Measurements from ENCODE around the gene WFIKKN1. TPM values are rescaled to one million over a fixed set of nuclear protein-coding genes. Genes with fewer than 3 reads are reported as not detected.
A peak's percentile ranks its signal among the peaks of the same experiment; 100 is the strongest.

Gene WFIKKN1
- total and polyA plus RNA-seq, 2 of the 13 experiments (the other 11 are each of a cell fraction or from before 2014, with no cell fraction given) = 1.7 to 4.9 TPM

GRCh38 chr16:636206-637080 lies 5.7 kb downstream of the WFIKKN1 start, which contains the start of gene METTL26 (continued):
- TF ChIP-seq SNAPC5 (CRISPR knock-in tag; IDR thresholded peaks at IDR 0.05; ENCODE audit: borderline replicate concordance) (no peak), ZNF460 (CRISPR knock-in tag; IDR thresholded peaks at IDR 0.05; ENCODE audit: borderline replicate concordance) (no peak), SALL2 (CRISPR knock-in tag; IDR thresholded peaks at IDR 0.05) (peak; percentile 12; the same call in 1 of the 2 replicates), ZNF570 (CRISPR knock-in tag; IDR thresholded peaks at IDR 0.05; ENCODE audit: borderline replicate concordance) (no peak), ZSCAN12 (CRISPR knock-in tag; IDR thresholded peaks at IDR 0.05) (no peak; the same call in 1 of the 2 replicates), ZNF329 (CRISPR knock-in tag; IDR thresholded peaks at IDR 0.05; ENCODE audit: low read depth) (peak; percentile 65; the same call in 1 of the 2 replicates), ZBTB46 (CRISPR knock-in tag; IDR thresholded peaks at IDR 0.05; ENCODE audit: borderline replicate concordance) (no peak), ZFP1 (CRISPR knock-in tag; IDR thresholded peaks at IDR 0.05) (peak; percentile 59; the same call in 1 of the 2 replicates), MAZ (IDR thresholded peaks at IDR 0.05; ENCODE audit: borderline replicate concordance, low read depth, low read length) (no peak; the same call in 1 of the 2 replicates), MAZ (CRISPR knock-in tag; IDR thresholded peaks at IDR 0.05; ENCODE audit: low read depth) (no peak; the same call in 1 of the 2 replicates), PHF21A (CRISPR knock-in tag; IDR thresholded peaks at IDR 0.05) (peak; percentile 38; the same call in 1 of the 2 replicates), KMT2B (CRISPR knock-in tag; IDR thresholded peaks at IDR 0.05) (0 out of 2 replicates have a peak, but pooled peaks have one; percentile 25), SALL1 (CRISPR knock-in tag; IDR thresholded peaks at IDR 0.05) (peak; percentile 90), ZNF550 (CRISPR knock-in tag; IDR thresholded peaks at IDR 0.05; ENCODE audit: borderline replicate concordance) (no peak), ZBTB14 (CRISPR knock-in tag; IDR thresholded peaks at IDR 0.05) (no peak; the same call in 1 of the 2 replicates), MIXL1 (CRISPR knock-in tag; IDR thresholded peaks at IDR 0.05) (no peak), ZNF17 (CRISPR knock-in tag; IDR thresholded peaks at IDR 0.05) (no peak), ZKSCAN8 (CRISPR knock-in tag; IDR thresholded peaks at IDR 0.05; ENCODE audit: borderline replicate concordance) (no peak), ZNF34 (CRISPR knock-in tag; IDR thresholded peaks at IDR 0.05; ENCODE audit: borderline replicate concordance) (peak; percentile 72; the same call in 1 of the 2 replicates), ZNF451 (CRISPR knock-in tag; IDR thresholded peaks at IDR 0.05) (no peak), EED (CRISPR knock-in tag; IDR thresholded peaks at IDR 0.05) (no peak), GTF2F1 (IDR thresholded peaks at IDR 0.05; ENCODE audit: low read length) (no peak), REST (IDR thresholded peaks at IDR 0.05; ENCODE audit: borderline replicate concordance in 1 of 2, low read depth in 1 of 2, low read length in 2 of 2) (no peak)
